Ishikawa (cell line): ENCODE data around the gene FOXO6.

ENCODE experiments used
- CEBPB ChIP-seq: IDR thresholded peaks from 2 replicates; pipeline ENCODE4 v1.6.1; 2012
- EGR1 ChIP-seq: IDR thresholded peaks from 2 replicates; pipeline ENCODE4 v1.6.1; 2012
- YY1 ChIP-seq: IDR thresholded peaks from 2 replicates; pipeline ENCODE4 v1.6.1; 2012; ENCODE audit warnings: low read depth
- ZBTB7A ChIP-seq: IDR thresholded peaks from 2 replicates; pipeline ENCODE4 v1.6.1; 2012; ENCODE audit warnings: low read depth
- TF ChIP-seq, protein P1 (sequence below): IDR thresholded peaks from 2 replicates; pipeline ENCODE4 v1.6.1; 2012
- TF ChIP-seq, protein P2 (sequence below): IDR thresholded peaks from 2 replicates; pipeline ENCODE4 v1.6.1; 2012

DNA sequence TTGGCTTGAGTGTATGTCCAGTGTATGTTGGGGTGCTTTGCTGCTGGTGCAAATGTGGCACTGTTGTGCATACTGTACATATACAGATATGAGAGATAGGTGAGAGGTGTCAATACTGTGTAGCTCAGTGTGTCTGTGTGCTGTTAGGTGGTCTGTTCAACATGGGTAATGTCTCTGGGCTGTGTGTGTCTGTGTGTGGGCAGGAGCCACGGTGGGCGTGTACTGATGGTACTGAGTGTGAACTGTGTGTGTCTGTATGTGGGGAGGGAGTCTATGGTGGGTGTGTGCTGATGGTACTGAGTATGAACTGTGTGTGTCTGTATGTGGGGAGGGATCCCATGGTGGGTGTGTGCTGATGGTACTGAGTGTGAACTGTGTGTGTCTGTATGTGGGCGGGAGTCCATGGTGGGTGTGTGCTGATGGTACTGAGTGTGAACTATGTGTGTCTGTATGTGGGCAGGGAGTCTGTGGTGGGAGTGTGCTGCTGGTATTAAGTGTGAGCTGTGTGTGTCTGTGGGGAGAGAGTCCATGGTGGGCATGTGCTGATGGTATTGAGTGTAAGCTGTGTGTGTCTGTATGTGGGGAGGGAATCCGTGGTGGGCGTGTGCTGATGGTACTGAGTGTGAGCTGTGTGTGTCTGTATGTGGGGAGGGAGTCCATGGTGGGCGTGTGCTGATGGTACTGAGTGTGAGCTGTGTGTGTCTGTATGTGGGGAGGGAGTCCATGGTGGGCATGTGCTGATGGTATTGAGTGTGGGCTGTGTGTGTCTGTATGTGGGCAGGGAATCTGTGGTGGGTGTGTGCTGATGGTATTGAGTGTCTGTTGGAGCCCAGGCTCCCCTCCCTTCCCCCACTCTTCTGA, 32.2 kb upstream of the FOXO6 start:
- TF ChIP-seq CEBPB (no peak), YY1 (no peak), EGR1 (no peak), ZBTB7A (no peak)
- TF ChIP-seq, protein P1, sequence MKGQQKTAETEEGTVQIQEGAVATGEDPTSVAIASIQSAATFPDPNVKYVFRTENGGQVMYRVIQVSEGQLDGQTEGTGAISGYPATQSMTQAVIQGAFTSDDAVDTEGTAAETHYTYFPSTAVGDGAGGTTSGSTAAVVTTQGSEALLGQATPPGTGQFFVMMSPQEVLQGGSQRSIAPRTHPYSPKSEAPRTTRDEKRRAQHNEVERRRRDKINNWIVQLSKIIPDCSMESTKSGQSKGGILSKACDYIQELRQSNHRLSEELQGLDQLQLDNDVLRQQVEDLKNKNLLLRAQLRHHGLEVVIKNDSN, result no peak
- TF ChIP-seq, protein P2, sequence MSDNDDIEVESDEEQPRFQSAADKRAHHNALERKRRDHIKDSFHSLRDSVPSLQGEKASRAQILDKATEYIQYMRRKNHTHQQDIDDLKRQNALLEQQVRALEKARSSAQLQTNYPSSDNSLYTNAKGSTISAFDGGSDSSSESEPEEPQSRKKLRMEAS, result no peak
